Myometrial cell (primary cell): ENCODE data around the gene RP2. TPM values are rescaled to one million over a fixed set of nuclear protein-coding genes. Genes with fewer than 3 reads are reported as not detected.

Experiments used
- total RNA-seq: library from RNA; depleted of rRNA; stranded (reverse); fragments of >200 nt; gene quantifications from 2 replicates; pipeline ENCODE4 v1.2.3, GENCODE V29; 2015

Gene RP2
- 15.6 and 20.2 TPM in 2 replicates for total RNA-seq

GRCh38 chrX:46836701-46837557 is at the start of gene RP2:
TSS of gene RP2 (plus strand) at chrX:46837043. CDS start at chrX:46837101, 58 bp downstream.

GRCh38 chrX:46912098-46912602 is 75.3 kb downstream of the RP2 start, which contains the start of gene JADE3:
TSS of gene JADE3 (plus strand) at chrX:46912421. CDS start at chrX:46984895, 72,474 bp downstream.

Other genes starting within 250 kb of the RP2 start
- 11.0 and 17.4 TPM in 2 replicates for gene SLC9A7, start 77.9 kb upstream of the RP2 start, total RNA-seq
- gene JADE3, start 75.4 kb downstream of the RP2 start, total RNA-seq, result 0.53 and 1.7 TPM in 2 replicates
- 2.1 and 3.7 TPM in 2 replicates for gene RGN, start 241.4 kb downstream of the RP2 start, total RNA-seq